ENCODE measurements around the gene ANAPC2.
A peak's percentile ranks its signal among the peaks of the same experiment; 100 is the strongest.

Gene ANAPC2

DNA sequence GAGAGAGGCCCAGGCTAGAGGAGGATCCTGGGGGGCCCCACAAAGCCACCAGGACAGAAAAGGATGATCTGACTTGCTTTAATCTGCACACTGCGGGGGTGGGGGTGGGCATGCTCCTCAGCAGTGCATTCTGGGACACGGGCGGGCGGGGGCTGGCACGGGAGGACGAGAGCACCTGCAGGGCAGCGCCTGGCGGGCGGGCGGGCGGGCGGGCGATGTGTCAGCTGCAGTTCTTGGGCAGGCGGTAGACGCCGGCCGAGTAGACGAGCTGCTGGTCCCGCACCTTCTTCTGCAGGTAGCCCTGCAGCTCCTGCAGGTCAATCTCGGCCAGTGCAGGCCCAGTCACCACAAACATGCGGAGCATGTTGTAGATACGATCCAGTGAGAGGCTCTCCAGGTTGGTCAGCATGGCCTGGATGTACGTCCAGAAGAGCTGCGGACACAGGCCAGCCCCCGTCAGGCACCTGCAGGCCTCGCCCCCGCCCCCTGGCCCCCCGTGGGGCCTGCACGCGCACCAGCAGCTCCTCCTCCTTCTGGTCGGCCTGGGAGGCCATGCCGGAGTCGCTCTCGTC lies 13.6 kb downstream of the ANAPC2 start:
- DNase-seq (ENCODE audit: low read depth), result no peak

GRCh38 chr9:137173796-137174664 lies 14.3 kb downstream of the ANAPC2 start:
- no peak for DNase-seq (ENCODE audit: low read depth)

DNA sequence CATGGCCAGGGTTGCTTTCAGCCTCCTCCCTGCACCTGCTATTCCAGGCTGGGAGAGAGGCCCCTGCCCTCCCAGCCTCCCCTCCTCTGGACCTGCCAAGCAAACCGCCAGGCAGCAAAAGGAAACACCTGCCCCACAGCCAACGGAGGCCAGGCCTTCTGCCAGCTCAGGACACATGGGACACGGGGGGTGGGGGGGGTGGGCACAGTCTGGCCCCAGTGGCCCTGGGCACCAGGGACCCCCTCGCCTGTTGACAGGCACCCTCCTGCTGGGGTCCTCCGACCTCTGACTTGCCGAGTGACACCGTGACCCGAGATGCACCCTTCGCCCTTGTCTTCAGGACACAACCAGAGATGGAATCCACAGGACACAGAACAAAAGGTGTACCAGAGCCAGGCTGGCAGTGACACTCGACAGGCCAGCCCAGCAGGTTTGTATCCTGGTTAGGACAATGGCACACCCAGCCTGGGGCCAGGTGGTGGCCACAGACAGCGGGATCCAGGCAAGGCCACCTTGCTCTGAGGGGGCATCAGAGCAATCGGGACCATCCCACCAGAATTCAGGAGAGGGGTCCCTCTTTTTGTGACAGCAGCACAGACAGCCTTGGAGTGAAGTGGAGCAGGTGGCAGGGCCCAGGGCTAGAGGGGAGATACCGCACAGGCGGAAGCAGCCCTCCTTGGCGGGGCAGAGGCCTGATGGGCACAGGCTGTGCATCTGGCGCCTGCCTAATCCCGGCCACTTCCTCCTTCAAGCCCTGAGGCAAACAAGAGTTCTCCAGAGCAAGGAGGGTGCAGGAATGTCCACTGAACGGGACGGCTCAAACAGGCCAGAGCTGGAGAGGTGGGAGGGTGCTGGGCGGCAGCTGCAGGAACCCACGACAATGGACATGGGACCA lies 15.2 kb downstream of the ANAPC2 start:
- no peak for DNase-seq (ENCODE audit: low read depth)

DNA sequence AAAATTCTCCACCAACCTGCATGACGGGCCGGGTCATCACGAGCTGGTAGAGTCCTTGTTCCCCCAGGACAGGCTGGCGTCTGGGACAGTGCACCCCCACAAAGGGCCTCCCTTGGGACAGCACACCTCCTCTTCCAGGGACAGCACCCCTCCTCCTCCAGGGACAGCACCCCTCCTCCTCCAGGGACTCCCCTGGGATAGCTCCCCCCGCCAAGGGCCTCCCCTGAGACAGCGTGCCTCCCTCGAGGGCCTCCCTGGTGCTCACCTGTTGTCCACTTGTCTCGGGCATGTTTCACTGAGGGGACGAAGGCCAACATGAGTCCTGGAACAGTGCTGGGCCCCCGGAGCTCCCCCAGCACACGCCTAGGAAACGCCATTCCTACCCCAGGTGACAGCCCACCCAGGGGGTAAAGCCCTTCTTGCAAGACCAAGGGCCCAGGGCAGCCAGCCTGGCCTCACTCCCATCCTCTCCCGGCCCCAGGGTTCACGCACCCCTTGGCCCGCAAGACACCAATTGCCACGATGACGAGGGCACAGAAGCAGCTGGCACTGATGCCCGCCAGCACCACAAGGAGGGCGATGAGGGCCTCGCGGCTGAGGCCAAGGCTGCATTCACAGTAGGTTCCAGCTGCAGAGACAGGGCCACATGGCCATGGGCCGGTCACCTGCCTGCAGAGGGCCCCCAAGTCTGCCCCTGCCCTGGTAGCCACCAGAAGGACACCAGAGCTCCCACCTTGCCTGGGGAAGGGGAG lies 17.0 kb downstream of the ANAPC2 start:
- no peak for DNase-seq (ENCODE audit: low read depth)

- no peak for DNase-seq (ENCODE audit: low read depth)
These were observed 17.7 kb downstream of the ANAPC2 start for GRCh38 chr9:137170486-137171148.

- DNase-seq (ENCODE audit: low read depth), result no peak
These were observed 18.4 kb downstream of the ANAPC2 start, which contains the start of gene LRRC26 for GRCh38 chr9:137169896-137170358. TSS of gene LRRC26 (minus strand) at chr9:137170051. CDS start at chr9:137169943, 108 bp downstream.

DNA sequence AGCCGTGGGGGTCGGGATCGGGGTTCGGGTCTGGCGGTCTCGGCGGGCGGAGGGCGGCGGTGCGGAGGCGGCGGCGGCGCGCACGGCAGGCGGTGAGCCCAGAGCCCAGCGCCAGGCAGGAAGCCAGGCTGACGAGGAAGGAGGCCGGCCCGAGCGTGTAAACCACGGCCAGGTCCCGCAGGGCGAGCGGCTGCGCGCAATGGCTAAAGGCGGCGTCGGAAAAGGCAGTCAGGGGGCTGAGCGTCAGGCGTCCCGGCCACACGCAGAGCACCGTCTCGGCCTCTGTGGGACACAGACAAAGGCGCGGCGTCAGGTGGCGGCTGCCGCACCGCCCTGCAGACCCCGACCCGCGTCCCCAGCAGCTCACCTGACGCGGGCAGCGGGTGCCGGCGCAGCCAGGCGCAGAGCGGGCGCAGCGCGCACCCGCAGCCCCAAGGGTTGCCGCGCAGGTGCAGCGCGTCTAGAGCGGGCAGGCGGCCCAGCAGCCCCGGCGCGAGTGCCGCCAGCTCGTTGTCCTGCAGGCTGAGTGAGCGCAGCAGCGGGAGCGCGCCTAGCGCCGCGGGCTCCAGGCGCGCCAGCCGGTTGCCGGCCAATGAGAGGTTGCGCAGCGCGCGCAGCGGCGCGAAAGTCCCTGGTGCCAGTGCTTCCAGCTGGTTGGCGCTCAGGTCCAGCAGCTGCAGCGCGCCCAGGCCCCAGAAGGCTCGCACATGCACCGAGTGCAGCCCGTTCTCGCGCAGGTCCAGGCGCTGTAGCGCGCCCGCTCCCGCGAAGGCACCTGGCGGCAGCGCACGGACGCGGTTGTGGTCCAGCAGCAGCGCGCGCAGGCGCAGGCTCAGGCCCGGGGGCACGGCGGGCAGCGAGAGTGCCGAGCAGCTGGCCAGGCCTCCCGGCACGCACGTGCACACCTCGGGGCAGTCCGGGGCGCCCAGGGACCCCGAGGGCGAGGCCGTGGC lies 19.2 kb downstream of the ANAPC2 start:
- DNase-seq (ENCODE audit: low read depth), result peak; percentile 32

DNA sequence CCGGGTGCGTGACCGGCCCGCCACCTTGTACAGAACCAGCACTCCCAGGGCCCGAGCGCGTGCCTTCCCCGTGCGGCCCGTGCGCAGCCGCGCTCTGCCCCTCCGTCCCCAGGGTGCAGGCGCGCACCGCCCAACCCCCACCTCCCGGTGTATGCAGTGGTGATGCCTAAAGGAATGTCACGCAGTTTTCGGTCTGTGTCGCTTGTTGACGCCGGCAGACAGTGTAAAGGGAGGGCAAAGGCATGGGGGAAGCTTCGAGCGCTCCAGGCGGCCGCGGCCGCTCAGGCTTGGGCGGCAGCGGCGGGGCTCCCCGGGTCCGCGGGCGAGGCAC lies 19.8 kb downstream of the ANAPC2 start:
- no peak for DNase-seq (ENCODE audit: low read depth)

DNA sequence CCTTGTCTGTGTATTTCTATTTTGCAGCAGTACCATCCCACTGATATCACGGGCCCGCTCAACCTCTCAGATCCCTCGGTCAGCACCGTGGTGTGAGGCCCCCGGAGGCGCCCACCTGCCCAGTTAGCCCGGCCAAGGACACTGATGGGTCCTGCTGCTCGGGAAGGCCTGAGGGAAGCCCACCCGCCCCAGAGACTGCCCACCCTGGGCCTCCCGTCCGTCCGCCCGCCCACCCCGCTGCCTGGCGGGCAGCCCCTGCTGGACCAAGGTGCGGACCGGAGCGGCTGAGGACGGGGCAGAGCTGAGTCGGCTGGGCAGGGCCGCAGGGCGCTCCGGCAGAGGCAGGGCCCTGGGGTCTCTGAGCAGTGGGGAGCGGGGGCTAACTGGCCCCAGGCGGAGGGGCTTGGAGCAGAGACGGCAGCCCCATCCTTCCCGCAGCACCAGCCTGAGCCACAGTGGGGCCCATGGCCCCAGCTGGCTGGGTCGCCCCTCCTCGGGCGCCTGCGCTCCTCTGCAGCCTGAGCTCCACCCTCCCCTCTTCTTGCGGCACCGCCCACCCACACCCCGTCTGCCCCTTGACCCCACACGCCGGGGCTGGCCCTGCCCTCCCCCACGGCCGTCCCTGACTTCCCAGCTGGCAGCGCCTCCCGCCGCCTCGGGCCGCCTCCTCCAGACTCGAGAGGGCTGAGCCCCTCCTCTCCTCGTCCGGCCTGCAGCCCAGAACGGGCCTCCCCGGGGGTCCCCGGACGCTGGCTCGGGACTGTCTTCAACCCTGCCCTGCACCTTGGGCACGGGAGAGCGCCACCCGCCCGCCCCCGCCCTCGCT lies 20.4 kb downstream of the ANAPC2 start:
- DNase-seq (ENCODE audit: low read depth), result no peak

DNA sequence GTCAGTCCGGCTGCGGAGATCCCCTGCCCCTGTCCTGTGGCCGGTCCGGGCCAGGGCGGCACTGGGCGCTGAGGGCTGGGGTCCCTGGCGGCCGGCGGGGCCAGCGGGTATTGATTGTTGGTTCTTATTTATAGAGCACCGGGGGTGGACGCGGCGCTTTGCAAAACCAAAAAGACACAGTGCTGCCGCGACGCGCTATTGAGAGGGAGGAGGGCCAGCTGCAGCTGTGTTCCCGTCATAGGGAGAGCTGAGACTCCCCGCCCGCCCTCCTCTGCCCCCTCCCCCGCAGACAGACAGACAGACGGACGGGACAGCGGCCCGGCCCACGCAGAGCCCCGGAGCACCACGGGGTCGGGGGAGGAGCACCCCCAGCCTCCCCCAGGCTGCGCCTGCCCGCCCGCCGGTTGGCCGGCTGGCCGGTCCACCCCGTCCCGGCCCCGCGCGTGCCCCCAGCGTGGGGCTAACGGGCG lies 21.0 kb downstream of the ANAPC2 start:
- no peak for DNase-seq (ENCODE audit: low read depth)

DNA sequence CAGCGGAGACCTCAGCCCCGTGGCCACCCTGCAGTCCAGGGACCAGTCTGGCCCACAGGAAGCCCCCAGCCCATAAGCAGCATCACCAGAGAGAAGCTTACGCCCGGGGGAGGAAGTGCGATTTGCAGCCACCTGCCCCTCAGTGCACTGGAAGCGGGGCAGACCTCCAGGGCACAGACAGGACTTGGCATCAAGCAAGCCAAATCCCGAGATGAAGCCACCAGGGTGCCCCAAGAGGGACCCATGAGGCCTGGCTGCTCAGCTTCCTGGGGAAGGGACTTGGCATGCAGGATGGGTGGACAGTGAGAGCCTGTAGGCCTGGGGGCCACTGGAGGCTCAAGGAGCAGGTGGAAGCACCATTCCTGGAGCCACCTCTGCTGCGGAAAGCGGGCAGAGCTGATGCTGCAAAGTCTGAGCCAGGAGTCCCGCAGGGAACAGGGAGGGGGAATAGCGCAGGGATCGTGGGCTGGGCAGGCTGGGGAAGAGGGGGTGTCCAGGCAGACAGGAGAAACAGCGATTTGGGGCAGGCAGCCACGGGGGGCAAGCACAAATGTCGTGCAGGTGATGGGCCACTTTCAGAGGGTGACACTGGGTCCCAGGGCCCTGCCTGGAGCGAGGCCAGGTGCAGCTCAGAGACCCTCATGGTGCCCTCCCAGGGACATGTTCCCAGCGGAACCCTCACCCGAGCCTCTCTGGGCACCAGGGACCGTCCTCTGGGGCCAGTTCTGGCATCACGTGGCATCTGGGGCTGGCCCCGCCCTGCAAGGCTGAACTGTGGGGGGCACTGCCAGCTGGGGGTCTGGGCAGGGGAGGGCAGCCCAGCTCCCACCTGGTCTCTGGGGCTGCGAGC lies 21.8 kb downstream of the ANAPC2 start:
- DNase-seq (ENCODE audit: low read depth), result no peak

DNA sequence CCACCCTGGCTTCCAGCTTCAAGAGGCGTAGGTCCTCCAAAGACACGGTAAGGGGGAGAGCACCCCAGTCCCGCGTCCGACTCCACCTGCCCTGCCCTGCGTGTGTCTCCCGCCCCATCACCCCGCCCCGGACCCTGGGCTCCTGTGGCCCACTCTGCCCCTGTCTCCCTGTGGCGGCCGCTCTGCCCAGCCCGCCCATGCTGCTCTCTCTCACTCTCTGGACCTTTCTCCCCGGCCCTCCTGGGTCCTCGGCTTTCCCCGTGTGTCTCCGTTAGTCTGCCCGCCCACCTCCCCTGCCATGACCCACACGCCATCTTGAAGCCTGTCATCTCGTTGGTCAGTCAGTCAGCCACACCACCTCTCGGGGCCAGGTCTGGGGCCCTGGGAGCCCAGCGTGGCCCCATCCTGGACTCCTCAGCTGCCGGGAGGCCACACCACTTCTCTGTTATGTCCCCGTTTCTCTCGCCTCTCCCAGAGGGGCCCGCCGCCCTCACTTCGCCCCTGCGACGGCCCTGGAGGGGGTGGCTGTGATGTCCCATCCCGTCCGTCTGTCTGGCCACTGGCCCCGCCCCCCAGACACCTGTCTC lies 23.0 kb downstream of the ANAPC2 start:
- DNase-seq (ENCODE audit: low read depth), result no peak

GRCh38 chr9:137164370-137165249 lies 23.8 kb downstream of the ANAPC2 start:
- DNase-seq (ENCODE audit: low read depth), result no peak

GRCh38 chr9:137163805-137164204 lies 24.6 kb downstream of the ANAPC2 start:
- no peak for DNase-seq (ENCODE audit: low read depth)

DNA sequence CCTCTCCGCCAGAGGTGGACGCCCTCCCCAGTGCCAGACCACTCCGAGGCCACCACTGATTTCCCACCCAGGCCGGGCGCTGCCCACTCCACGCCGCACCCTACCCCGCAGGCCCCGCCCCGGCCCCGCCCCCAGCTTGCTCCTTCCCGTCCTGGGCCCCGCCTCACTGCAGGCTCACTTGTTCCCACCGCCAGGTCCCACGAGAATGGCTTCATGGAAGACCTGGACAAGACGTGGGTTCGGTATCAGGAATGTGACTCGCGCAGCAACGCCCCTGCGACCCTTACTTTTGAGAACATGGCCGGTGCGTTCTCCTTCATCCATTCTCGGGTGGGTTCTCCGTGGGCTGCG lies 25.0 kb downstream of the ANAPC2 start:
- no peak for DNase-seq (ENCODE audit: low read depth)

- DNase-seq (ENCODE audit: low read depth), result peak; percentile 17
These were observed 25.6 kb downstream of the ANAPC2 start for GRCh38 chr9:137162505-137163364.

All from amniotic epithelial cell (primary cell).